ENCODE measurements around the gene PDE6A.
"Not testable (repeated sequence)": the region's sequence is repeated elsewhere in the genome, so short reads cannot be mapped to it uniquely, and the experiment has no call there.

Gene PDE6A

DNA sequence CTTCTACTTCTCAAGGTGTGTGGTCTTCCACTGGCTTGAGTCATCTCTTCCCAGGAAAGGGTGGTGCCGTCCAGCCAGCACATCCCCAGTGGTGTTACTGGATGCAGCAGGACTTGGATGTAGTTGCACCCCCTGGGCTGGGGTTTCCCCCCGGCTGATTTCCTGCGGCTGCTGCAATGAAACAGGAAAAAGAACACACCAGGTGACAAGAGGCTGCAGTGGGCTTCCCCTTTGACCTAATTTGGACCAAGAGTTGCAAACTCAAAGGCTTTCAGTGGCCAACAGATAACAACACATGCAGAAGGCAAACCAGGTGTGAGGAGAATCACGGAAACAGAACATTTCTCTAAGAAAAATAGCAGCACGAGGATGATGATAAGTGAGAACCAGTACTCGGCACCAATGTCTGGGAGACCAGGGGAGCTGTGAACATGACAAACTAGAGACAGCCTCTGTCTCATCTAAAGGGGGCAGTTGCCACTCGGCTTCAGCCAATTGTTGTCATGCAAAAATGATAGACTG is 83.7 kb downstream of the PDE6A start:
- Histone ChIP-seq H3K4me3 (no peak overlapping the region), H3K27ac (no peak overlapping the region)
- no peak for TF ChIP-seq CTCF (IDR thresholded peaks at IDR 0.05)
- DNase-seq (ENCODE audit: low spot score) = no peak

DNA sequence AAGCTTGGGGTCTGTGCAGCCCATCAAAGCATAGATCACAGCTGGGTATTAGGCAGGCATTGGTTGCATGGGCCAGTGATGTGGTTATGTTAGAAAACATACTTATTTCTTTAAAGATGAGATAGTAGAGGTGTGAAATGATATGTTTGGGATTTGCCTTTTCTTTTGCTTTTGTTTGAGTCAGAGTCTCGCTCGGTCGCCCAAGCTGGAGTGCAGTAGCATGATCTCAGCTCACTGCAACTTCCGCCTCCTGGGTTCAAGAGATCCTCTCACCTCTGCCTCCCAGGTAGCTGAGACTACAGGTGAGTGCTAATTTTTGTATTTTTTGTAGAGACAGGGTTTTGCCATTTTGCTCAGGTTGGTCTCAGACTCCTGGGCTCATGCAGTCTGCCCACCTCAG is 84.8 kb downstream of the PDE6A start:
- TF ChIP-seq CTCF (IDR thresholded peaks at IDR 0.05) = no peak
- H3K27ac ChIP-seq = no peak overlapping the region
- no peak for DNase-seq (ENCODE audit: low spot score)
- no peak overlapping the region for H3K4me3 ChIP-seq

DNA sequence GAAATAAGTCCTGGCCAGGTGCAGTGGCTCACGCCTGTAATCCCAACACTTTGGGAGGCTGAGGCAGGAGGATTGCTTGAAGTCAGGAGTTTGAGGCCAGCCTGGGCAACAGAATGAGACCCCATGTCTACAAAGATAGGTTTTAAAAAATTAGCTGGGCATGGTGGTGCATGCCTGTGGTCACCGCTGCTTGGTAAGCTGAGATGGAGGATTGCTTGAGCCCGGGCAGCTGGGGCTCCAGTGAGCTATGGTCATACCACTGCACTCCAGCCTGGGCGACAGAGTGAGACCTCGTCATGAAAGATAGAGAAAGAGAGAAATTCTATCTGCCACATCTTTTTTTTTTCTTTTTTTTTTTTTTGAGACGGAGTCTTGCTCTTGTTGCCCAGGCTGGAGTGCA is 86.1 kb downstream of the PDE6A start:
- H3K4me3 ChIP-seq; DNase-seq (ENCODE audit: low spot score); H3K27ac ChIP-seq: not testable (repeated sequence)

GRCh38 chr5:149857499-149857898 is 87.1 kb downstream of the PDE6A start:
- TF ChIP-seq CTCF (IDR thresholded peaks at IDR 0.05) = no peak
- H3K4me3 ChIP-seq = no peak overlapping the region
- no peak for DNase-seq (ENCODE audit: low spot score)
- peak overlapping the region in 1 of 2 donors; percentile 11 for H3K27ac ChIP-seq

GRCh38 chr5:149855366-149855765 is 89.2 kb downstream of the PDE6A start:
- Histone ChIP-seq H3K4me3 (no peak overlapping the region), H3K27ac (no peak overlapping the region)
- no peak for TF ChIP-seq CTCF (IDR thresholded peaks at IDR 0.05)
- DNase-seq (ENCODE audit: low spot score) = no peak

GRCh38 chr5:149854866-149855265 is 89.7 kb downstream of the PDE6A start:
- H3K4me3 ChIP-seq = no peak overlapping the region
- no peak for TF ChIP-seq CTCF (IDR thresholded peaks at IDR 0.05)
- no peak overlapping the region for H3K27ac ChIP-seq
- DNase-seq (ENCODE audit: low spot score) = no peak

- Histone ChIP-seq H3K4me3 (no peak overlapping the region), H3K27ac (no peak overlapping the region)
- no peak for DNase-seq (ENCODE audit: low spot score)
- no peak for TF ChIP-seq CTCF (IDR thresholded peaks at IDR 0.05)
Observed at GRCh38 chr5:149853701-149854100, 90.9 kb downstream of the PDE6A start.

- Histone ChIP-seq H3K27ac (no peak overlapping the region), H3K4me3 (no peak overlapping the region)
- no peak for DNase-seq (ENCODE audit: low spot score)
- TF ChIP-seq CTCF (IDR thresholded peaks at IDR 0.05) = no peak
Observed at GRCh38 chr5:149853331-149853648, 91.3 kb downstream of the PDE6A start.
